ENCODE results near the gene ST8SIA1. TPM values are rescaled to one million over a fixed set of nuclear protein-coding genes. Genes with fewer than 3 reads are reported as not detected.

The ST8SIA1 gene
- total RNA-seq, 1 experiment from 2014 or later, result not detected

DNA sequence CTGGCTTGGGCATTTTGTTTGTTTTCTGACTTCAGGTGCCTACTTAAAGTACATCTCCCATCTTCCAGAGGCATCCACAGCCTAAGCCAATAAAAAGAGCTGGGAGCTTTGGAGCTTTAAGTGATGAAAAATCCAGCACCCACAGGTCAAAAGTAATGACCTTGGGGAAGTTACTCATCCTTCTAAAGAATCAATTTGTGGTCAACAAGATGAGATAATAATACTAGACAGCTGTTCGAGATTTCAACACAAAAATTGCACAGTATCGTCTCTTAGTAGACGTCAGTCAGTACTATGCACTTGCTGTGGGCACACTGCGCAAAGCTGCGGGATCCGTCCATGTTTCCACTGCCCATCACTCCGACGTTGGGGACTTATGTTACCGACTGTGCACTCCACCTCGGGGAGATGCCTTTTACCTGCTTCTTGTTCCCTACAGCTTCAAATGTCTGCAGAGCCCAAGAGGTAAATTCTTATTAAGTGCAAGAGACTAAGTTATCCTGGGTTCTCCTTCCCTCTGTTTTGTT, 1.3 kb downstream of the ST8SIA1 start:
- no peak overlapping the region for H3K18ac ChIP-seq (ENCODE audit: insufficient read length, low read depth, low read length)
- TF ChIP-seq, protein P1, sequence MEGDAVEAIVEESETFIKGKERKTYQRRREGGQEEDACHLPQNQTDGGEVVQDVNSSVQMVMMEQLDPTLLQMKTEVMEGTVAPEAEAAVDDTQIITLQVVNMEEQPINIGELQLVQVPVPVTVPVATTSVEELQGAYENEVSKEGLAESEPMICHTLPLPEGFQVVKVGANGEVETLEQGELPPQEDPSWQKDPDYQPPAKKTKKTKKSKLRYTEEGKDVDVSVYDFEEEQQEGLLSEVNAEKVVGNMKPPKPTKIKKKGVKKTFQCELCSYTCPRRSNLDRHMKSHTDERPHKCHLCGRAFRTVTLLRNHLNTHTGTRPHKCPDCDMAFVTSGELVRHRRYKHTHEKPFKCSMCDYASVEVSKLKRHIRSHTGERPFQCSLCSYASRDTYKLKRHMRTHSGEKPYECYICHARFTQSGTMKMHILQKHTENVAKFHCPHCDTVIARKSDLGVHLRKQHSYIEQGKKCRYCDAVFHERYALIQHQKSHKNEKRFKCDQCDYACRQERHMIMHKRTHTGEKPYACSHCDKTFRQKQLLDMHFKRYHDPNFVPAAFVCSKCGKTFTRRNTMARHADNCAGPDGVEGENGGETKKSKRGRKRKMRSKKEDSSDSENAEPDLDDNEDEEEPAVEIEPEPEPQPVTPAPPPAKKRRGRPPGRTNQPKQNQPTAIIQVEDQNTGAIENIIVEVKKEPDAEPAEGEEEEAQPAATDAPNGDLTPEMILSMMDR (conservative IDR thresholded peaks at IDR 0.05), result no peak
- H4K20me1 ChIP-seq (ENCODE audit: control insufficient read depth, insufficient read depth, insufficient read length), result no peaks in the 10 kb centered on the region
- no peak overlapping the region for H2BK120ac ChIP-seq (ENCODE audit: low read depth, low read length, poor library complexity, severe bottlenecking)
- H3K4me1 ChIP-seq (ENCODE audit: insufficient read depth, low read length), result no peaks in the 10 kb centered on the region; the same call in 1 of the 2 replicates
- H3K27me3 ChIP-seq (ENCODE audit: insufficient read depth, low read length), result peaks cover 9% of the 10 kb centered on the region; the same call in 1 of the 2 replicates
- no peak overlapping the region for H3K27ac Mint-ChIP-seq
- no peak overlapping the region for H4K5ac ChIP-seq (ENCODE audit: insufficient read length, low read depth, low read length)
- H3K23me2 ChIP-seq (ENCODE audit: insufficient read length, low read depth, low read length, poor library complexity, severe bottlenecking), result peaks cover 17% of the 10 kb centered on the region
- H3K4me2 ChIP-seq (ENCODE audit: insufficient read depth, insufficient read length, low read length), result peak overlapping the region; percentile 79
- H2AK5ac ChIP-seq (ENCODE audit: insufficient read length, low read length), result no peak overlapping the region
- no CpG with 5 or more reads among the region's 10 CpGs for WGBS (ENCODE audit: extremely low coverage, insufficient read length, low lambda C conversion rate)
- H3K14ac ChIP-seq (ENCODE audit: insufficient read depth, low read length), result no peak overlapping the region
- no peak overlapping the region for H3K27ac ChIP-seq (ENCODE audit: insufficient read length, low read depth, low read length)
- H3K23ac ChIP-seq (ENCODE audit: insufficient read length, low read depth, low read length), result no peak overlapping the region
- no peak overlapping the region for H2BK12ac ChIP-seq (ENCODE audit: insufficient read length, low read depth, low read length)
- H3K36me3 Mint-ChIP-seq (ENCODE audit: insufficient read depth in 1 of 3, low read depth in 3 of 3), result no peaks in the 10 kb centered on the region
- H3K4ac ChIP-seq (ENCODE audit: low read depth, low read length), result no peak overlapping the region
- no peak overlapping the region for H2AFZ ChIP-seq (ENCODE audit: low read length)
- no peaks in the 10 kb centered on the region for H3K79me2 ChIP-seq (ENCODE audit: insufficient read depth, low read length)
- no peak overlapping the region for H2BK15ac ChIP-seq (ENCODE audit: low read depth, low read length)
- peak overlapping the region; percentile 78 to 86 for H3K4me3 Mint-ChIP-seq
- peaks cover 53% of the 10 kb centered on the region for H3K27me3 Mint-ChIP-seq (ENCODE audit: low read depth)
- peaks cover 10 to 12% of the 10 kb centered on the region in 2 experiments for H3K4me1 Mint-ChIP-seq
- no peak overlapping the region for H2BK20ac ChIP-seq (ENCODE audit: low read depth, low read length, poor library complexity, severe bottlenecking)
- no peak overlapping the region for H2BK5ac ChIP-seq (ENCODE audit: insufficient read length, low read length)
- H3K9me3 ChIP-seq (ENCODE audit: control insufficient read depth, low read depth, low read length), result no peaks in the 10 kb centered on the region
- H3K9ac ChIP-seq (ENCODE audit: extremely low read depth, insufficient read length, low read length), result no peak overlapping the region
- H3T11ph ChIP-seq (ENCODE audit: low read length), result no peak overlapping the region
- H3K79me1 ChIP-seq (ENCODE audit: insufficient read depth, low read depth, low read length, poor library complexity, severe bottlenecking), result no peaks in the 10 kb centered on the region
- H3K56ac ChIP-seq (ENCODE audit: insufficient read length, low read depth, low read length), result no peak overlapping the region
- no peak overlapping the region for H4K91ac ChIP-seq (ENCODE audit: insufficient read length, low read depth, low read length)
- no peaks in the 10 kb centered on the region for H3K9me3 Mint-ChIP-seq
- DNase-seq, result no peak
- no peak overlapping the region for H4K8ac ChIP-seq (replicated peaks; ENCODE audit: insufficient read length, low read depth, low read length)
